ENCODE results near the gene FGF23.

The FGF23 gene

GRCh38 chr12:4388032-4388431, 8.5 kb upstream of the FGF23 start:
- no peak overlapping the region for H3K4me2 ChIP-seq
- H3K36me3 ChIP-seq, result no peaks in the 10 kb centered on the region
- TF ChIP-seq Cebpa-rat (IDR thresholded peaks at IDR 0.05), result no peak
- H3K9ac ChIP-seq, result no peak overlapping the region
- no peak overlapping the region for H3K27ac ChIP-seq
- peaks cover 36% of the 10 kb centered on the region for H3K4me1 ChIP-seq
- H3K27me3 ChIP-seq, result no peaks in the 10 kb centered on the region
- no peak overlapping the region for H3K4me3 ChIP-seq
- H3K9me3 ChIP-seq, result no peaks in the 10 kb centered on the region
- H4K20me1 ChIP-seq, result no peaks in the 10 kb centered on the region

GRCh38 chr12:4387607-4388006, 8.1 kb upstream of the FGF23 start:
- no peak overlapping the region for H3K4me3 ChIP-seq
- H3K27ac ChIP-seq, result no peak overlapping the region
- no peak overlapping the region for H3K4me2 ChIP-seq
- H3K27me3 ChIP-seq, result no peaks in the 10 kb centered on the region
- no peaks in the 10 kb centered on the region for H3K9me3 ChIP-seq
- H4K20me1 ChIP-seq, result no peaks in the 10 kb centered on the region
- no peak for TF ChIP-seq Cebpa-rat (IDR thresholded peaks at IDR 0.05)
- peaks cover 32% of the 10 kb centered on the region for H3K4me1 ChIP-seq
- no peak overlapping the region for H3K9ac ChIP-seq
- no peaks in the 10 kb centered on the region for H3K36me3 ChIP-seq

GRCh38 chr12:4386801-4387200, 7.3 kb upstream of the FGF23 start:
- Histone ChIP-seq H3K27ac (no peak overlapping the region), H4K20me1 (no peaks in the 10 kb centered on the region)
- no peak for TF ChIP-seq Cebpa-rat (IDR thresholded peaks at IDR 0.05)

GRCh38 chr12:4383304-4383865, 3.9 kb upstream of the FGF23 start:
- Histone ChIP-seq H3K9ac (no peak overlapping the region), H3K4me1 (0 out of 2 replicates have a peak, but pooled peaks cover 4% of the 10 kb centered on the region), H3K4me3 (no peak overlapping the region), H3K4me2 (no peak overlapping the region), H3K27ac (no peak overlapping the region), H3K9me3 (no peaks in the 10 kb centered on the region), H4K20me1 (no peaks in the 10 kb centered on the region), H3K27me3 (no peaks in the 10 kb centered on the region), H3K36me3 (no peaks in the 10 kb centered on the region)
- TF ChIP-seq Cebpa-rat (IDR thresholded peaks at IDR 0.05), result no peak

More at GRCh38 chr12:4386801-4387200, 7.3 kb upstream of the FGF23 start:
- H3K27me3 ChIP-seq, result no peaks in the 10 kb centered on the region
- no peak overlapping the region for H3K9ac ChIP-seq
- H3K4me1 ChIP-seq, result peaks cover 24% of the 10 kb centered on the region
- no peaks in the 10 kb centered on the region for H3K36me3 ChIP-seq
- no peak overlapping the region for H3K4me3 ChIP-seq
- no peaks in the 10 kb centered on the region for H3K9me3 ChIP-seq
- no peak overlapping the region for H3K4me2 ChIP-seq

- no peaks in the 10 kb centered on the region for H3K36me3 ChIP-seq
These were observed 820 bp upstream of the FGF23 start for GRCh38 chr12:4380332-4380731.

GRCh38 chr12:4378772-4379171, 740 bp downstream of the FGF23 start:
- H3K4me3 ChIP-seq, result no peak overlapping the region
- no peaks in the 10 kb centered on the region for H3K27me3 ChIP-seq
- H3K4me1 ChIP-seq, result 0 out of 2 replicates have a peak, but pooled peaks cover 4% of the 10 kb centered on the region
- H3K4me2 ChIP-seq, result no peak overlapping the region
- no peaks in the 10 kb centered on the region for H3K36me3 ChIP-seq
- no peaks in the 10 kb centered on the region for H3K9me3 ChIP-seq
- no peaks in the 10 kb centered on the region for H4K20me1 ChIP-seq
- no peak overlapping the region for H3K27ac ChIP-seq
- no peak overlapping the region for H3K9ac ChIP-seq
- TF ChIP-seq Cebpa-rat (IDR thresholded peaks at IDR 0.05), result no peak

More at GRCh38 chr12:4380332-4380731, 820 bp upstream of the FGF23 start:
- no peaks in the 10 kb centered on the region for H3K9me3 ChIP-seq
- H3K9ac ChIP-seq, result no peak overlapping the region
- no peaks in the 10 kb centered on the region for H4K20me1 ChIP-seq
- no peak overlapping the region for H3K4me2 ChIP-seq
- no peak overlapping the region for H3K4me3 ChIP-seq
- TF ChIP-seq Cebpa-rat (IDR thresholded peaks at IDR 0.05), result no peak
- no peak overlapping the region for H3K27ac ChIP-seq
- 0 out of 2 replicates have a peak, but pooled peaks cover 4% of the 10 kb centered on the region for H3K4me1 ChIP-seq
- no peaks in the 10 kb centered on the region for H3K27me3 ChIP-seq

- H3K4me3 ChIP-seq, result no peak overlapping the region
- H3K4me2 ChIP-seq, result no peak overlapping the region
- H4K20me1 ChIP-seq, result no peaks in the 10 kb centered on the region
- H3K9ac ChIP-seq, result no peak overlapping the region
- H3K4me1 ChIP-seq, result no peaks in the 10 kb centered on the region
- no peaks in the 10 kb centered on the region for H3K36me3 ChIP-seq
- TF ChIP-seq Cebpa-rat (IDR thresholded peaks at IDR 0.05), result no peak
- no peak overlapping the region for H3K27ac ChIP-seq
- no peaks in the 10 kb centered on the region for H3K27me3 ChIP-seq
- H3K9me3 ChIP-seq, result no peaks in the 10 kb centered on the region
These were observed 4.1 kb downstream of the FGF23 start for GRCh38 chr12:4375449-4375848.

- Histone ChIP-seq H3K9me3 (no peaks in the 10 kb centered on the region), H3K9ac (no peak overlapping the region), H3K4me3 (no peak overlapping the region), H3K27ac (no peak overlapping the region), H3K36me3 (no peaks in the 10 kb centered on the region), H4K20me1 (no peaks in the 10 kb centered on the region), H3K4me1 (no peaks in the 10 kb centered on the region), H3K27me3 (no peaks in the 10 kb centered on the region), H3K4me2 (no peak overlapping the region)
- no peak for TF ChIP-seq Cebpa-rat (IDR thresholded peaks at IDR 0.05)
These were observed 6.9 kb downstream of the FGF23 start for GRCh38 chr12:4372653-4373052.

- no peaks in the 10 kb centered on the region for H3K27me3 ChIP-seq
These were observed 9.2 kb downstream of the FGF23 start for GRCh38 chr12:4370265-4370664.

GRCh38 chr12:4369548-4369947, 10.0 kb downstream of the FGF23 start:
- H3K9ac ChIP-seq, result no peak overlapping the region

More at GRCh38 chr12:4370265-4370664, 9.2 kb downstream of the FGF23 start:
- H3K36me3 ChIP-seq, result no peaks in the 10 kb centered on the region
- TF ChIP-seq Cebpa-rat (IDR thresholded peaks at IDR 0.05), result no peak
- H3K4me3 ChIP-seq, result no peak overlapping the region
- no peak overlapping the region for H3K4me2 ChIP-seq
- H3K27ac ChIP-seq, result no peak overlapping the region
- no peaks in the 10 kb centered on the region for H3K4me1 ChIP-seq
- H3K9ac ChIP-seq, result no peak overlapping the region
- no peaks in the 10 kb centered on the region for H4K20me1 ChIP-seq
- no peaks in the 10 kb centered on the region for H3K9me3 ChIP-seq

GRCh38 chr12:4366090-4366489, 13.4 kb downstream of the FGF23 start:
- H3K9me3 ChIP-seq, result no peaks in the 10 kb centered on the region
- TF ChIP-seq Cebpa-rat (IDR thresholded peaks at IDR 0.05), result no peak
- no peak overlapping the region for H3K4me2 ChIP-seq
- H4K20me1 ChIP-seq, result no peaks in the 10 kb centered on the region
- H3K4me1 ChIP-seq, result no peaks in the 10 kb centered on the region
- H3K27me3 ChIP-seq, result no peaks in the 10 kb centered on the region
- no peak overlapping the region for H3K9ac ChIP-seq
- H3K36me3 ChIP-seq, result no peaks in the 10 kb centered on the region
- no peak overlapping the region for H3K27ac ChIP-seq
- H3K4me3 ChIP-seq, result no peak overlapping the region

More at GRCh38 chr12:4369548-4369947, 10.0 kb downstream of the FGF23 start:
- Histone ChIP-seq H3K36me3 (no peaks in the 10 kb centered on the region), H4K20me1 (no peaks in the 10 kb centered on the region), H3K4me3 (no peak overlapping the region), H3K9me3 (no peaks in the 10 kb centered on the region), H3K27ac (no peak overlapping the region), H3K4me2 (no peak overlapping the region), H3K4me1 (no peaks in the 10 kb centered on the region), H3K27me3 (no peaks in the 10 kb centered on the region)
- no peak for TF ChIP-seq Cebpa-rat (IDR thresholded peaks at IDR 0.05)

All from BLaER1 (cell line).